ENCODE data around the gene SPEN.

- TF ChIP-seq CTCF (IDR thresholded peaks at IDR 0.05) (no peak), POLR2A (IDR thresholded peaks at IDR 0.05) (no peak)
Measured at GRCh38 chr1:15810073-15810472, 37.4 kb upstream of the SPEN start.
